AG09309 (cell line): ENCODE results near the gene TOP3A.

Source experiments
- DNase-seq: peaks from one replicate; pipeline ENCODE4 v3.0.0-alpha.2; 2010; ENCODE audit warnings: low read depth
- H3K4me3 ChIP-seq: 2 replicates; pipeline ENCODE4 v1.5.1; 2011; ENCODE audit warnings: mild to moderate bottlenecking, low read depth, low read length, moderate library complexity; ENCODE audit not compliant: control insufficient read depth
- CTCF ChIP-seq: IDR thresholded peaks from 2 replicates; pipeline ENCODE4 v1.5.1; 2011; ENCODE audit warnings: mild to moderate bottlenecking, low read depth, low read length, inconsistent platforms; ENCODE audit not compliant: insufficient read depth, control insufficient read depth; ENCODE audit errors: missing control alignments

Gene TOP3A

DNA sequence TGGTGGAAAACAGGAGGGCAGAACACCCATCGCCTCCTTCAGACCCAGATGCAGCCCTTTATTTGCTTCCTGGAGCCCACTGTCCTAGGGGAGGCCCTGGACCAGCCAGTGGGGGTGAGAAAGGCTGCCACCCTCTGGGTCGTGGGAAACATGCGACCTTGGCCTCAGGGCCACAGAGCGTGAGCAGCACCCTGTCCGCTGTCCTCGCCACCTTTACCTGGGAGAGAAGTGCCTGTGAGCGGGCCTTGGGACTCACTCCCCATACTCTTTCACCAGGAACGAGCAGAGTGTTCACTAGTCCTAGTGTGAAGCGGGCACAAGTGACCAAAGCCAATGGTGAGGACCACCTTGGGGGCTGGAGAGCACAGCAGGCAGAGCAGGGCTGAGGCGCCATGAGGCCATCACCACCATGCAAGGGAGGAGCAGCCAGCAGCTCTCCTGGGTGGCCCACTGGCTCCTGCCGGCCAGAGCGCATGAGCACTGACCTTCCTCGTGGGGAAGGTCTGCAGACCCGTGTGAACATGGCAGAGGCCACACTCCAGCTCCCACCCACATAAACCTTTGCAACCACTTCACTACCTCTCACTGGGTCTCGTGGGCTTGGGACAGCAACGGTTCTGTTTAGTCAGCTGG, 8.8 kb upstream of the TOP3A start:
- no peak overlapping the region for H3K4me3 ChIP-seq
- no peak for TF ChIP-seq CTCF
- DNase-seq: no peak

DNA sequence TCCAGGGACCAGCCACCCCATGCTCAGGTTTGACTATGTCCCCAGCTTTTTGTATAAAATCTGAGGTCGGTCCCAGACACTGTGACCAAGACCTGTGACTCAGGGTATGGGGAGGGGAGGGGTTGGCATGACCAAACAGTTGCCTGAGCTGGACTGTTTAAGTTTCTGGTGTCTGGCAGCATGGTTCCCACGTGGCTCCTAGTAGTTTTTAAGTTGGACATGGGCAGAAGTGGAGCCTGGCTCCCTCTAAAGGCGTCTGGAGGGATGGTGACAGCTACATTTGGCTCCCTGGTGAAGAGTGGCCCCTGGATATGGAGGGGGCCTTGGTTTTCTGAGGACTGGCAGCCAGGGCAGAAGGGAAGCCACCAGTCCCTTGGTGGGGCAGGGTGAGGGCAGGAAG, 8.2 kb upstream of the TOP3A start:
- no peak overlapping the region for H3K4me3 ChIP-seq
- peak; percentile 28 for TF ChIP-seq CTCF
- no peak for DNase-seq

- no peak for TF ChIP-seq CTCF
- no peak for DNase-seq
- no peak overlapping the region for H3K4me3 ChIP-seq
Observed at GRCh38 chr17:18322522-18322921, 7.7 kb upstream of the TOP3A start.

GRCh38 chr17:18321309-18321708, 6.5 kb upstream of the TOP3A start:
- peak; percentile 26 for TF ChIP-seq CTCF
- no peak overlapping the region for H3K4me3 ChIP-seq
- no peak for DNase-seq

DNA sequence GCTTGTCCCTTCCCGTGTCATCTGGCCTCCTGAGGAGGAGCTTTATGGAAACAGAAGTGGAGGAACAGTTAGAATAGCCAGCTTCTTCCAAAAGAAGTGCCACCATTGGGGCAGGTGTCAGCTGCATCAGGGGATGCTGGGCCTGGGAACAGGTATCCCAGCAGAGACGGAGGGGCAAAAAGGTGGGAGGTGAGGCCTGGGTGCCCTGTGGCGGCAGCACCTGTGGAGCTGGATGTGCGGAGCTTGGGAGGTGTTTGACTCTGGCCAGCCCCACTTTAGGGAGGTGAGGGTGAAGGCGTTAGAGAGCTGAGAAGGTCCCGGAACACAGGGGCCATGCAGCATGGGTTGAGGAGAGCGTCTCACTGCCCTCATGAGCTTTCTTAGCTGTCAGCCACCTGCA, 5.5 kb upstream of the TOP3A start:
- no peak for DNase-seq
- TF ChIP-seq CTCF: no peak
- no peak overlapping the region for H3K4me3 ChIP-seq

DNA sequence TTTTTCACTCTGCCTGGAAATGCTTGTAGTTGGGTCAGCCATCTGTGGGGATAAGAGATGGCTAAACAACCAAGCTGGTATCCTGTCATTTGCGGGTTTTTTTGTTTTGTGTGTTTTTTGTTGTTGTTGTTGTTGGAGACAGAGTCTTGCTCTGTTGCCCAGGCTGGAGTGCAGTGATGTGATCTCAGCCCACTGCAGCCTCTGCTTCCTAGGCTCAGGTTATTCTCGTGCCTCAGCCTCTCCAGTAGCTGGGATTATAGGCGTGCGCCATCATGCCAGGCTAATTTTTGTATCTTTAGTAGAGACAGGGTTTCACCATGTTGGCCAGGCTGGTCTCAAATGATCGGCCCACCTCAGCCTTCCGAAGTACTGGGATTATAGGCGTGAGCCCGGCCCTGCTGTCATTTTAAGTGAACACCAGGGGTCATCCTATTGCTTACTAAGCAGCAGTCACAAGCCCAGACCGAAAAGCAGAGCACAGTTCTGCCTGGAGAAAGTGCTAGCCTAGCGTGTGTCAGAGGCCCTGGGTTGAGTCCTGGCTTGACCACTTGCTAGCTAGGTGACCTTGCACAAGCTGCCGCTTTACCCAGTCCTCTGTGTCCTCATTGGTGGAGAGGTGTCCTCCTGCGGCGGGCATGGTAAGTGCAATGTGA, 4.9 kb upstream of the TOP3A start:
- peak; percentile 66 for TF ChIP-seq CTCF
- DNase-seq: peak; percentile 47

More for the DNA sequence above, 4.9 kb upstream of the TOP3A start:
- no peak overlapping the region for H3K4me3 ChIP-seq
